Hematopoietic multipotent progenitor cell treated with erythropoietin and hydrocortisone succinate and interleukin-3 and kit ligand, for 17 days (in vitro differentiated cells): ENCODE results near the gene ABHD14A.

Source experiments
- DNase-seq: peaks from one replicate; pipeline ENCODE4 v3.0.0-alpha.2; 2015; ENCODE audit warnings: low spot score

ABHD14A gene

GRCh38 chr3:51997172-51997571 is 22.3 kb downstream of the ABHD14A start:
- no peak for DNase-seq

GRCh38 chr3:51997935-51998596 is 23.2 kb downstream of the ABHD14A start:
- no peak for DNase-seq

- DNase-seq: no peak
Measured at GRCh38 chr3:51998774-51999173, 23.9 kb downstream of the ABHD14A start.

- DNase-seq: peak; percentile 70
Measured at GRCh38 chr3:51999846-52000245, 25.0 kb downstream of the ABHD14A start.

GRCh38 chr3:52001443-52001974 is 26.6 kb downstream of the ABHD14A start:
- peak; percentile 81 for DNase-seq

- no peak for DNase-seq
Measured at GRCh38 chr3:52002748-52003147, 27.9 kb downstream of the ABHD14A start.

GRCh38 chr3:52004163-52004787 is 29.4 kb downstream of the ABHD14A start:
- DNase-seq: no peak

GRCh38 chr3:52004906-52005395 is 30.1 kb downstream of the ABHD14A start:
- no peak for DNase-seq

- DNase-seq: no peak
Measured at GRCh38 chr3:52005571-52005986, 30.7 kb downstream of the ABHD14A start.

GRCh38 chr3:52006017-52006819 is 31.4 kb downstream of the ABHD14A start:
- DNase-seq: no peak

- no peak for DNase-seq
Measured at GRCh38 chr3:52006820-52007133, 31.9 kb downstream of the ABHD14A start.

GRCh38 chr3:52007291-52007690 is 32.4 kb downstream of the ABHD14A start:
- DNase-seq: no peak

- DNase-seq: no peak
Measured at GRCh38 chr3:52010431-52010830, 35.6 kb downstream of the ABHD14A start.

GRCh38 chr3:52012699-52013098 is 37.8 kb downstream of the ABHD14A start:
- DNase-seq: no peak

- DNase-seq: no peak
Measured at GRCh38 chr3:52013802-52014598, 39.1 kb downstream of the ABHD14A start.

GRCh38 chr3:52014613-52015012 is 39.7 kb downstream of the ABHD14A start:
- DNase-seq: no peak

- no peak for DNase-seq
Measured at GRCh38 chr3:52015438-52016228, 40.8 kb downstream of the ABHD14A start.

GRCh38 chr3:52017586-52017985 is 42.7 kb downstream of the ABHD14A start:
- DNase-seq: no peak

- DNase-seq: no peak
Measured at GRCh38 chr3:52018319-52019000, 43.6 kb downstream of the ABHD14A start.

- no peak for DNase-seq
Measured at GRCh38 chr3:52019352-52020080, 44.7 kb downstream of the ABHD14A start.
